Measurements from ENCODE around the gene SART3. TPM values are rescaled to one million over a fixed set of nuclear protein-coding genes. Genes with fewer than 3 reads are reported as not detected.
A peak's percentile ranks its signal among the peaks of the same experiment; 100 is the strongest.

Gene SART3
- polyA plus RNA-seq, 1 donor (not counting 4 experiments of a cell fraction or from before 2014, with no cell fraction given), result 19.0 TPM

GRCh38 chr12:108517288-108518100 is 43.5 kb downstream of the SART3 start:
- Histone ChIP-seq H3K27me3 (ENCODE audit: control insufficient read depth, extremely low read depth, insufficient read depth, low read length) (no peaks in the 10 kb centered on the region), H3K4me1 (ENCODE audit: control insufficient read depth, extremely low read depth, insufficient read depth, low read length) (peaks cover 7% of the 10 kb centered on the region), H4K20me1 (ENCODE audit: control insufficient read depth, extremely low read depth, insufficient read depth, low read length) (no peaks in the 10 kb centered on the region), H3K9ac (ENCODE audit: control insufficient read depth, extremely low read depth, insufficient read depth, low read length) (no peak overlapping the region), H3K9me3 (ENCODE audit: control insufficient read depth, low read depth, low read length) (no peaks in the 10 kb centered on the region), H3K36me3 (ENCODE audit: control insufficient read depth in 2 of 2, extremely low read depth in 1 of 2, insufficient read depth in 2 of 2, low read length in 2 of 2) (peaks cover 12 to 19% of the 10 kb centered on the region in 2 experiments), H2AFZ (ENCODE audit: control insufficient read depth, low read length) (no peak overlapping the region), H3K4me3 (ENCODE audit: control insufficient read depth in 2 of 3, extremely low read depth in 1 of 3, insufficient read depth in 2 of 3, low read depth in 1 of 3, low read length in 3 of 3) (no peak overlapping the region), H3K9me1 (ENCODE audit: control insufficient read depth, extremely low read depth, insufficient read depth, low read length) (peaks cover 2% of the 10 kb centered on the region), H3K27ac (ENCODE audit: control insufficient read depth, insufficient read depth, low read length) (no peak overlapping the region), H3K79me2 (ENCODE audit: control insufficient read depth, insufficient read depth, low read length) (peaks cover 2% of the 10 kb centered on the region), H3K4me2 (ENCODE audit: control insufficient read depth, extremely low read depth, insufficient read depth, low read depth, low read length) (no peak overlapping the region)
- dilution Hi-C loops (cut with MboI; ENCODE audit: extremely low pct_ligation_motif_present, low sequenced_read_pairs), result no loop called here
- DNase-seq (ENCODE audit: low read depth, low spot score) (no peak), FAIRE-seq (no peak)
- no peak for TF ChIP-seq CTCF (optimal IDR thresholded peaks at IDR 0.05 in 1 of 3, IDR thresholded peaks at IDR 0.05 in 1 of 3, conservative IDR thresholded peaks at IDR 0.05 in 1 of 3; ENCODE audit: extremely low read depth in 1 of 3, insufficient read depth in 2 of 3, low read length in 3 of 3)
- TF ChIP-seq EZH2 (IDR thresholded peaks at IDR 0.05; ENCODE audit: low read length), result no peak

GRCh38 chr12:108516511-108517275 is 44.3 kb downstream of the SART3 start:
- peaks cover 2% of the 10 kb centered on the region for H3K79me2 ChIP-seq (ENCODE audit: control insufficient read depth, insufficient read depth, low read length)
- H3K27me3 ChIP-seq (ENCODE audit: control insufficient read depth, extremely low read depth, insufficient read depth, low read length), result no peaks in the 10 kb centered on the region
- H3K9me1 ChIP-seq (ENCODE audit: control insufficient read depth, extremely low read depth, insufficient read depth, low read length), result peaks cover 2% of the 10 kb centered on the region
- TF ChIP-seq EZH2 (IDR thresholded peaks at IDR 0.05; ENCODE audit: low read length) (no peak), CTCF (optimal IDR thresholded peaks at IDR 0.05 in 1 of 3, IDR thresholded peaks at IDR 0.05 in 1 of 3, conservative IDR thresholded peaks at IDR 0.05 in 1 of 3; ENCODE audit: extremely low read depth in 1 of 3, insufficient read depth in 2 of 3, low read length in 3 of 3) (peak in 1 of 3 experiments; percentile 15)
- H4K20me1 ChIP-seq (ENCODE audit: control insufficient read depth, extremely low read depth, insufficient read depth, low read length), result no peaks in the 10 kb centered on the region
- no peak overlapping the region for H2AFZ ChIP-seq (ENCODE audit: control insufficient read depth, low read length)
- FAIRE-seq (no peak), DNase-seq (ENCODE audit: low read depth, low spot score) (no peak)
- dilution Hi-C loops (cut with MboI; ENCODE audit: extremely low pct_ligation_motif_present, low sequenced_read_pairs), result no loop called here
- peak overlapping the region; percentile 91 for H3K4me2 ChIP-seq (ENCODE audit: control insufficient read depth, extremely low read depth, insufficient read depth, low read depth, low read length)
- peaks cover 7% of the 10 kb centered on the region for H3K4me1 ChIP-seq (ENCODE audit: control insufficient read depth, extremely low read depth, insufficient read depth, low read length)
- H3K9me3 ChIP-seq (ENCODE audit: control insufficient read depth, low read depth, low read length), result no peaks in the 10 kb centered on the region
- H3K4me3 ChIP-seq (ENCODE audit: control insufficient read depth in 2 of 3, extremely low read depth in 1 of 3, insufficient read depth in 2 of 3, low read depth in 1 of 3, low read length in 3 of 3), result no peak overlapping the region
- peaks cover 12 to 17% of the 10 kb centered on the region in 2 experiments for H3K36me3 ChIP-seq (ENCODE audit: control insufficient read depth in 2 of 2, extremely low read depth in 1 of 2, insufficient read depth in 2 of 2, low read length in 2 of 2)
- H3K27ac ChIP-seq (ENCODE audit: control insufficient read depth, insufficient read depth, low read length), result no peak overlapping the region
- H3K9ac ChIP-seq (ENCODE audit: control insufficient read depth, extremely low read depth, insufficient read depth, low read length), result no peak overlapping the region
